Neural cell (in vitro differentiated cells): ENCODE measurements around the gene SH3GL3. TPM values are rescaled to one million over a fixed set of nuclear protein-coding genes. Genes with fewer than 3 reads are reported as not detected.

Source experiments
- H2AFZ ChIP-seq: fragments of 200-600, 300-800 bp; sonication (generic), shearing (Covaris generic); 2 replicates; pipeline ENCODE4 v1.6.0; 2014; ENCODE audit warnings: low read depth, mild to moderate bottlenecking, antibody characterized with exemption, low read length, moderate library complexity
- H3F3A ChIP-seq: fragments of 200-600 bp; shearing (Covaris generic); 2 replicates; pipeline ENCODE4 v1.6.1; 2016; ENCODE audit warnings: mild to moderate bottlenecking, moderate library complexity, mixed read lengths, antibody characterized with exemption, low read length; ENCODE audit not compliant: insufficient read depth, poor library complexity, severe bottlenecking
- H3K27ac ChIP-seq: fragments of 200-600, 300-800 bp; sonication (generic), shearing (Covaris generic); 2 replicates; pipeline ENCODE4 v1.5.1; 2014; ENCODE audit warnings: mild to moderate bottlenecking, low read length, moderate library complexity
- H3K27me3 ChIP-seq: fragments of 300-800, 200-600 bp; sonication (generic), shearing (Covaris generic); 2 replicates; pipeline ENCODE4 v1.6.0; 2014; ENCODE audit warnings: mild to moderate bottlenecking, low read depth, low read length, moderate library complexity; ENCODE audit not compliant: insufficient read depth
- H3K36me3 ChIP-seq: fragments of 300-800, 200-600 bp; sonication (generic), shearing (Covaris generic); 2 replicates; pipeline ENCODE4 v1.5.1; 2014; ENCODE audit warnings: mild to moderate bottlenecking, antibody characterized with exemption, low read length, moderate library complexity; ENCODE audit not compliant: insufficient read depth
- H3K4me2 ChIP-seq: fragments of 300-800, 200-600 bp; sonication (generic), shearing (Covaris generic); 2 replicates; pipeline ENCODE4 v1.6.0; 2014; ENCODE audit warnings: mild to moderate bottlenecking, low read length
- H3K4me3 ChIP-seq: fragments of 300-800, 200-600 bp; sonication (generic), shearing (Covaris generic); 2 replicates; pipeline ENCODE4 v1.5.1; 2014; ENCODE audit warnings: mild to moderate bottlenecking, low read length, moderate library complexity
- H3K79me2 ChIP-seq: fragments of 200-600 bp; shearing (Covaris generic); replicated peaks from 2 replicates; pipeline ENCODE4 v1.6.0; 2014; ENCODE audit warnings: mild to moderate bottlenecking, low read length, moderate library complexity; ENCODE audit not compliant: insufficient read depth
- H3K9ac ChIP-seq: fragments of 300-800, 200-600 bp; sonication (generic), shearing (Covaris generic); 2 replicates; pipeline ENCODE4 v1.6.1; 2016; ENCODE audit warnings: mild to moderate bottlenecking, low read length, mixed read lengths
- H3K9me2 ChIP-seq: fragments of 200-600 bp; shearing (Covaris generic); 2 replicates; pipeline ENCODE4 v1.6.1; 2016; ENCODE audit warnings: mild to moderate bottlenecking, low read length, mixed read lengths; ENCODE audit not compliant: insufficient read depth
- H3K9me3 ChIP-seq: fragments of 200-600, 300-800 bp; sonication (generic), shearing (Covaris generic); 2 replicates; pipeline ENCODE4 v1.6.1; 2016; ENCODE audit warnings: mild to moderate bottlenecking, mixed run types, low read length, moderate library complexity, mixed read lengths
- H4K20me1 ChIP-seq: fragments of 200-600 bp; shearing (Covaris generic); 2 replicates; pipeline ENCODE4 v1.6.1; 2016; ENCODE audit warnings: mild to moderate bottlenecking, mixed run types; ENCODE audit not compliant: insufficient read depth
- EP300 ChIP-seq: fragments of 450-650 bp; conservative IDR thresholded peaks from 2 replicates; pipeline ENCODE4 v1.6.1; 2014; ENCODE audit warnings: antibody characterized with exemption, mild to moderate bottlenecking, moderate library complexity; ENCODE audit not compliant: poor library complexity, severe bottlenecking
- EZH2 ChIP-seq: fragments of 200-600, 300-800 bp; shearing (Covaris generic), sonication (generic); IDR thresholded peaks from 2 replicates; pipeline ENCODE4 v1.6.1; 2014; ENCODE audit warnings: antibody characterized with exemption, low read length, borderline replicate concordance, mild to moderate bottlenecking; ENCODE audit not compliant: insufficient read depth, poor library complexity, severe bottlenecking
- MXI1 ChIP-seq: fragments of 450-650 bp; conservative IDR thresholded peaks from 2 replicates; pipeline ENCODE4 v1.6.1; 2014; ENCODE audit warnings: antibody characterized with exemption, mild to moderate bottlenecking; ENCODE audit not compliant: poor library complexity, severe bottlenecking
- POLR2AphosphoS5 ChIP-seq: IDR thresholded peaks from 2 replicates; pipeline ENCODE4 v1.6.1; 2012
- RAD21 ChIP-seq: fragments of 450-650 bp; conservative IDR thresholded peaks from 2 replicates; pipeline ENCODE4 v1.6.1; 2014; ENCODE audit warnings: antibody characterized with exemption, mild to moderate bottlenecking, moderate library complexity
- SMC3 ChIP-seq: fragments of 450-650 bp; conservative IDR thresholded peaks from 2 replicates; pipeline ENCODE4 v1.6.1; 2014; ENCODE audit warnings: antibody characterized with exemption, mild to moderate bottlenecking, moderate library complexity; ENCODE audit not compliant: poor library complexity
- TAF1 ChIP-seq: IDR thresholded peaks from 2 replicates; pipeline ENCODE4 v1.6.1; 2012; ENCODE audit warnings: low read depth
- polyA plus RNA-seq: library from polyadenylated mRNA; depleted of rRNA; stranded (reverse); fragments of >200 nt; gene quantifications from 2 replicates; pipeline ENCODE4 v1.2.3, GENCODE V29; 2014
- TF ChIP-seq, protein P1 (sequence below): IDR thresholded peaks from 2 replicates; pipeline ENCODE4 v1.6.1; 2012; ENCODE audit warnings: borderline replicate concordance
- TF ChIP-seq, protein P2 (sequence below): fragments of 450-650 bp; IDR thresholded peaks from 2 replicates; pipeline ENCODE4 v1.5.1; 2014; ENCODE audit warnings: antibody characterized with exemption, mild to moderate bottlenecking, moderate library complexity; ENCODE audit not compliant: poor library complexity, severe bottlenecking

Gene SH3GL3
- polyA plus RNA-seq, 1 donor from 2014 or later, result 104 TPM

DNA sequence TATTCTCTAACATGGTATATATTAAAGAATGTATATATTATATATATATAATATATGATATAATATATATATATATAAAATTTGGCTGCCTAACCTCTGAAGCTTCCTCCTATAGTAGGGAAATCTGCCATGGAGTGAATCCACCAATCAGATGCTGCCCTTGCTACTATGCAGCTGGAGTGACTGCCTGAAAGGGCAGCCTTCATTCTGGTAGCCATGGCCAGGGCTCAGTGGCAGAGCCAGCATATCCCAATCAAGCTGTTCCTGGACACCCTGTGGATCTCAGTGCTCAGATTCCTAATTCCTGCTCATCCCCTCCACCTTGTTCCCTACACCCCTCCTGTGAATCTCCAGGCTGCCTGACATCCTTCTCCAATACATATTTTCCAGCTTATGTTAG, 2.2 kb upstream of the SH3GL3 start:
- Histone ChIP-seq H3K9me2 (no peaks in the 10 kb centered on the region), H3K36me3 (no peaks in the 10 kb centered on the region), H2AFZ (no peak overlapping the region), H4K20me1 (no peaks in the 10 kb centered on the region), H3K79me2 (no peaks in the 10 kb centered on the region), H3K4me3 (no peak overlapping the region), H3K9ac (no peak overlapping the region), H3K27ac (no peak overlapping the region), H3F3A (no peaks in the 10 kb centered on the region), H3K27me3 (no peaks in the 10 kb centered on the region), H3K4me2 (no peak overlapping the region), H3K9me3 (no peaks in the 10 kb centered on the region)
- TF ChIP-seq TAF1 (no peak), POLR2AphosphoS5 (no peak), RAD21 (no peak), MXI1 (no peak), EP300 (no peak), EZH2 (no peak), SMC3 (no peak)
- TF ChIP-seq, protein P1, sequence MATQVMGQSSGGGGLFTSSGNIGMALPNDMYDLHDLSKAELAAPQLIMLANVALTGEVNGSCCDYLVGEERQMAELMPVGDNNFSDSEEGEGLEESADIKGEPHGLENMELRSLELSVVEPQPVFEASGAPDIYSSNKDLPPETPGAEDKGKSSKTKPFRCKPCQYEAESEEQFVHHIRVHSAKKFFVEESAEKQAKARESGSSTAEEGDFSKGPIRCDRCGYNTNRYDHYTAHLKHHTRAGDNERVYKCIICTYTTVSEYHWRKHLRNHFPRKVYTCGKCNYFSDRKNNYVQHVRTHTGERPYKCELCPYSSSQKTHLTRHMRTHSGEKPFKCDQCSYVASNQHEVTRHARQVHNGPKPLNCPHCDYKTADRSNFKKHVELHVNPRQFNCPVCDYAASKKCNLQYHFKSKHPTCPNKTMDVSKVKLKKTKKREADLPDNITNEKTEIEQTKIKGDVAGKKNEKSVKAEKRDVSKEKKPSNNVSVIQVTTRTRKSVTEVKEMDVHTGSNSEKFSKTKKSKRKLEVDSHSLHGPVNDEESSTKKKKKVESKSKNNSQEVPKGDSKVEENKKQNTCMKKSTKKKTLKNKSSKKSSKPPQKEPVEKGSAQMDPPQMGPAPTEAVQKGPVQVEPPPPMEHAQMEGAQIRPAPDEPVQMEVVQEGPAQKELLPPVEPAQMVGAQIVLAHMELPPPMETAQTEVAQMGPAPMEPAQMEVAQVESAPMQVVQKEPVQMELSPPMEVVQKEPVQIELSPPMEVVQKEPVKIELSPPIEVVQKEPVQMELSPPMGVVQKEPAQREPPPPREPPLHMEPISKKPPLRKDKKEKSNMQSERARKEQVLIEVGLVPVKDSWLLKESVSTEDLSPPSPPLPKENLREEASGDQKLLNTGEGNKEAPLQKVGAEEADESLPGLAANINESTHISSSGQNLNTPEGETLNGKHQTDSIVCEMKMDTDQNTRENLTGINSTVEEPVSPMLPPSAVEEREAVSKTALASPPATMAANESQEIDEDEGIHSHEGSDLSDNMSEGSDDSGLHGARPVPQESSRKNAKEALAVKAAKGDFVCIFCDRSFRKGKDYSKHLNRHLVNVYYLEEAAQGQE, result no peak
- TF ChIP-seq, protein P2, sequence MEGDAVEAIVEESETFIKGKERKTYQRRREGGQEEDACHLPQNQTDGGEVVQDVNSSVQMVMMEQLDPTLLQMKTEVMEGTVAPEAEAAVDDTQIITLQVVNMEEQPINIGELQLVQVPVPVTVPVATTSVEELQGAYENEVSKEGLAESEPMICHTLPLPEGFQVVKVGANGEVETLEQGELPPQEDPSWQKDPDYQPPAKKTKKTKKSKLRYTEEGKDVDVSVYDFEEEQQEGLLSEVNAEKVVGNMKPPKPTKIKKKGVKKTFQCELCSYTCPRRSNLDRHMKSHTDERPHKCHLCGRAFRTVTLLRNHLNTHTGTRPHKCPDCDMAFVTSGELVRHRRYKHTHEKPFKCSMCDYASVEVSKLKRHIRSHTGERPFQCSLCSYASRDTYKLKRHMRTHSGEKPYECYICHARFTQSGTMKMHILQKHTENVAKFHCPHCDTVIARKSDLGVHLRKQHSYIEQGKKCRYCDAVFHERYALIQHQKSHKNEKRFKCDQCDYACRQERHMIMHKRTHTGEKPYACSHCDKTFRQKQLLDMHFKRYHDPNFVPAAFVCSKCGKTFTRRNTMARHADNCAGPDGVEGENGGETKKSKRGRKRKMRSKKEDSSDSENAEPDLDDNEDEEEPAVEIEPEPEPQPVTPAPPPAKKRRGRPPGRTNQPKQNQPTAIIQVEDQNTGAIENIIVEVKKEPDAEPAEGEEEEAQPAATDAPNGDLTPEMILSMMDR, result no peak

DNA sequence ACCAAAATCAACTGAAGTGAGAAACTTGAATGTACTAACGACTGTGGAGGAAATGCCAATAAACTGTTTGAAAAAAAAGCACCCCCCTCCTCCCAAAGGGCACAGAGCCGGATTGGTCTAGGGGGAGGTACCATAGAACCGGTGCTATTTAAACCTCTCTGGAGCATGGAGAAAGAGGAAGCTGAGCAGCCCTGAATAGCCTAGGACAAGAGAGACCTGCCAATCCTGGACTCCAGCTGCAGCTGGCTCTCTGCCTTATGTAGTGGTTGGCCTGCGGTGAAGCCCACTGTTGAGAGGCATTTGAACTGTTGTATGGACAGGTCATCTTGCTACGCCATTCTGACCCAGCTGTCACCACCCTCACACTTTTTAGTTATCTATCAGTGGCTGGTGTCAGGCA, 1.5 kb upstream of the SH3GL3 start:
- H3K9me2 ChIP-seq, result no peaks in the 10 kb centered on the region
- no peak overlapping the region for H3K4me2 ChIP-seq
- H3F3A ChIP-seq, result no peaks in the 10 kb centered on the region
- H3K9me3 ChIP-seq, result no peaks in the 10 kb centered on the region
- TF ChIP-seq, protein P2, result no peak
- no peak for TF ChIP-seq RAD21
- no peak for TF ChIP-seq POLR2AphosphoS5
- TF ChIP-seq TAF1, result no peak
- TF ChIP-seq MXI1, result no peak
- TF ChIP-seq, protein P1, result no peak
- TF ChIP-seq EP300, result no peak
- TF ChIP-seq SMC3, result no peak
- no peak for TF ChIP-seq EZH2
- H3K9ac ChIP-seq, result no peak overlapping the region
- H2AFZ ChIP-seq, result no peak overlapping the region
- no peak overlapping the region for H3K4me3 ChIP-seq
- H3K27ac ChIP-seq, result no peak overlapping the region
- H3K79me2 ChIP-seq, result no peaks in the 10 kb centered on the region
- H3K27me3 ChIP-seq, result no peaks in the 10 kb centered on the region
- no peaks in the 10 kb centered on the region for H3K36me3 ChIP-seq
- H4K20me1 ChIP-seq, result no peaks in the 10 kb centered on the region
